Measurements from ENCODE around the gene BPHL. TPM values are rescaled to one million over a fixed set of nuclear protein-coding genes. Genes with fewer than 3 reads are reported as not detected.

BPHL gene
- total RNA-seq, 2 experiments from 2014 or later, result 9.7 to 20.9 TPM

- BruUV-seq (replicated peaks), result no TSS peak
- Histone ChIP-seq H3K4me2 (ENCODE audit: low read length) (peak overlapping the region; percentile 99), H3K27ac (ENCODE audit: low read depth, low read length, poor library complexity, severe bottlenecking) (peak overlapping the region; percentile 78), H3K9me3 (ENCODE audit: low read length) (no peaks in the 10 kb centered on the region), H4K20me1 (ENCODE audit: insufficient read depth, low read length) (no peaks in the 10 kb centered on the region), H3K9me2 (ENCODE audit: insufficient read depth, low read length) (no peaks in the 10 kb centered on the region), H3K4me3 (ENCODE audit: low read depth, low read length, poor library complexity, severe bottlenecking) (peak overlapping the region; percentile 83), H3K79me2 (ENCODE audit: insufficient read depth, low read depth, low read length) (no peaks in the 10 kb centered on the region), H3K36me3 (ENCODE audit: insufficient read depth, low read length) (no peaks in the 10 kb centered on the region), H2AFZ (ENCODE audit: low read length) (peak overlapping the region; percentile 97; the same call in 1 of the 2 replicates), H3K4me1 (ENCODE audit: insufficient read depth, low read length, poor library complexity, severe bottlenecking) (peaks cover 43% of the 10 kb centered on the region)
- TF ChIP-seq EZH2phosphoT487 (IDR thresholded peaks at IDR 0.05; ENCODE audit: borderline replicate concordance, low read depth, low read length), result no peak
- TF ChIP-seq, protein P1, sequence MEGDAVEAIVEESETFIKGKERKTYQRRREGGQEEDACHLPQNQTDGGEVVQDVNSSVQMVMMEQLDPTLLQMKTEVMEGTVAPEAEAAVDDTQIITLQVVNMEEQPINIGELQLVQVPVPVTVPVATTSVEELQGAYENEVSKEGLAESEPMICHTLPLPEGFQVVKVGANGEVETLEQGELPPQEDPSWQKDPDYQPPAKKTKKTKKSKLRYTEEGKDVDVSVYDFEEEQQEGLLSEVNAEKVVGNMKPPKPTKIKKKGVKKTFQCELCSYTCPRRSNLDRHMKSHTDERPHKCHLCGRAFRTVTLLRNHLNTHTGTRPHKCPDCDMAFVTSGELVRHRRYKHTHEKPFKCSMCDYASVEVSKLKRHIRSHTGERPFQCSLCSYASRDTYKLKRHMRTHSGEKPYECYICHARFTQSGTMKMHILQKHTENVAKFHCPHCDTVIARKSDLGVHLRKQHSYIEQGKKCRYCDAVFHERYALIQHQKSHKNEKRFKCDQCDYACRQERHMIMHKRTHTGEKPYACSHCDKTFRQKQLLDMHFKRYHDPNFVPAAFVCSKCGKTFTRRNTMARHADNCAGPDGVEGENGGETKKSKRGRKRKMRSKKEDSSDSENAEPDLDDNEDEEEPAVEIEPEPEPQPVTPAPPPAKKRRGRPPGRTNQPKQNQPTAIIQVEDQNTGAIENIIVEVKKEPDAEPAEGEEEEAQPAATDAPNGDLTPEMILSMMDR (conservative IDR thresholded peaks at IDR 0.05; ENCODE audit: low read length), result no peak
- ChIA-PET POLR2A (interaction anchor here (0.6 to 1.6 kb wide), 11 partner anchors 10 to 1700 kb away, joined by 3 to 10 read pairs (median 4); partner anchors contain the start of gene PSMG4), CTCF (ENCODE audit: unreplicated experiment) (interaction anchor here (0.8 to 2.1 kb wide), 4 partner anchors 10 to 89 kb away, joined by 3 to 7 read pairs (median 4); no protein-coding TSS in a partner anchor)
- peak; percentile 24 for DNase-seq (ENCODE audit: low spot score)
- intact Hi-C loops (cut with micrococcal nuclease; ENCODE audit: unreplicated experiment), result loop anchor here (1.0 to 5.0 kb wide), 6 partner anchors 35 to 395 kb away; partner anchors contain the start of genes PSMG4, RIPK1 and WRNIP1
These were observed 43.6 kb downstream of the BPHL start for GRCh38 chr6:3162067-3162497.

DNA sequence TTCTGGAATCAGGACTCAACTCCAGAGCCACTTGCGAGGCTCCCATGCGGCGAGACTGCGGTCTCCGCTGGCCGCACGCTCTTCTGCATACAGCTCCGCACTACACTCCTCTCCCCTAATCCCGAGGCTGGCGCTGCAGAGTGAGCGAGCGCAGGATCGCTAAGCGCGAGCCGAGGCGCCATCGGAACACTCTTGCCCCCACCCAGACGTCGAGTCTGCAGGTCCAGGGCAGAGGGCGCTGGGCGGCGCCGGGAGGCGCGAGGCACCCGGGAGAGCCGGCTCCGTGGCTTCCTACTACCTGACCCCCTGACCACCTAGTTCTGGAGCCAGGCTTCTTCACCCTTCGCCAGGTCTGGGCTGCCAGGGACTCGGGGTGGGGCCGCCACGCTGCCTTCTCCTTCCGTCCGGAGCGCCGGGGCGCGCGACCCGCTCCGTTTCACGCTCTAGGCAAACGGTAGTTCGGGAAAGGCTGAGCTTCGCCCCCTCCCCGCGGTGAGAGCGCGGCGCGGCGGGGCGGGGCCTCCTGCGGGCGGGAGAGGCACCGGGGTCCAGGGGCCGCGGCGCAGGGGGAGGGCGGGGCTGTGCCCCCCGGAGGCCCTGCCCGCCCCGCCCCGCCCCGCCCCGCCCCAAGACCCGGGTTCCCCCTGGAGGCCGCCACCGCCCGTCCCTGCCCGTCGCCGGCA, 44.2 kb downstream of the BPHL start:
- no peaks in the 10 kb centered on the region for H3K36me3 ChIP-seq (ENCODE audit: insufficient read depth, low read length)
- H3K4me1 ChIP-seq (ENCODE audit: insufficient read depth, low read length, poor library complexity, severe bottlenecking), result peaks cover 43% of the 10 kb centered on the region
- ChIA-PET CTCF (ENCODE audit: unreplicated experiment) (interaction anchor here (0.8 to 2.1 kb wide), 4 partner anchors 10 to 89 kb away, joined by 3 to 7 read pairs (median 4); no protein-coding TSS in a partner anchor), POLR2A (interaction anchor here (0.6 to 1.6 kb wide), 14 partner anchors 10 to 1699 kb away, joined by 3 to 10 read pairs (median 4); partner anchors contain the start of gene PSMG4)
- no peaks in the 10 kb centered on the region for H3K9me3 ChIP-seq (ENCODE audit: low read length)
- H2AFZ ChIP-seq (ENCODE audit: low read length), result peak overlapping the region; percentile 98
- BruUV-seq (replicated peaks), result no TSS peak
- no peaks in the 10 kb centered on the region for H3K9me2 ChIP-seq (ENCODE audit: insufficient read depth, low read length)
- no peaks in the 10 kb centered on the region for H3K79me2 ChIP-seq (ENCODE audit: insufficient read depth, low read depth, low read length)
- H4K20me1 ChIP-seq (ENCODE audit: insufficient read depth, low read length), result no peaks in the 10 kb centered on the region
- H3K27ac ChIP-seq (ENCODE audit: low read depth, low read length, poor library complexity, severe bottlenecking), result peak overlapping the region; percentile 78
- intact Hi-C loops (cut with micrococcal nuclease; ENCODE audit: unreplicated experiment), result loop anchor here (1.0 to 5.0 kb wide), 6 partner anchors 36 to 395 kb away; partner anchors contain the start of genes PSMG4, RIPK1 and WRNIP1
- TF ChIP-seq EZH2phosphoT487 (IDR thresholded peaks at IDR 0.05; ENCODE audit: borderline replicate concordance, low read depth, low read length), result no peak
- TF ChIP-seq, protein P1 (conservative IDR thresholded peaks at IDR 0.05; ENCODE audit: low read length), result peak; percentile 27; the same call in 1 of the 2 replicates
- peak overlapping the region; percentile 83 for H3K4me3 ChIP-seq (ENCODE audit: low read depth, low read length, poor library complexity, severe bottlenecking)
- H3K4me2 ChIP-seq (ENCODE audit: low read length), result peak overlapping the region; percentile 99
- DNase-seq (ENCODE audit: low spot score), result peak; percentile 82
